K562 (cell line): ENCODE results near the gene RASGRP2. TPM values are rescaled to one million over a fixed set of nuclear protein-coding genes. Genes with fewer than 3 reads are reported as not detected.
A peak's percentile ranks its signal among the peaks of the same experiment; 100 is the strongest.

Experiments
- ATAC-seq: fragments of 200-7000 bp; cut with Tn5 transposase; 3 replicates; pipeline ENCODE4 v1.9.1; 2020; ENCODE audit warnings: moderate library complexity
- BruUV-seq: library from RNA; stranded (reverse); fragments of 400-500 nt; replicated peaks from 2 replicates; lab custom pipeline; 2021; lab: Mats Ljungman, UMichigan
- CTCF ChIA-PET: fragments of 300-600 bp; formaldehyde crosslinking; extraction: SDS; loops from one replicate; lab custom pipeline; 2021; ENCODE audit warnings: low intra/inter-chr PET ratio; lab: Yijun Ruan, JAX
- POLR2A ChIA-PET: fragments of 300-600, 350-650 bp; sonication (Branson Sonifier 250); formaldehyde crosslinking; extraction: SDS; loops from one replicate; lab custom pipeline; 2021; ENCODE audit warnings: antibody characterized with exemption, inconsistent platforms; lab: Yijun Ruan, JAX
- DNase-seq, 4 experiments: peaks; one replicate each; pipeline versions ENCODE4 v3.0.0 to v3.0.0-alpha.2; 2011 to 2018; ENCODE audit warnings: low spot score in 3 of 4, mixed read lengths in 3 of 4; ENCODE audit errors: extremely low read depth in 1 of 4
- FAIRE-seq: peaks from 2 replicates; lab custom pipeline; 2011; peaks lifted over from hg19 to GRCh38; lab: Jason Lieb, UNC
- H2AFZ ChIP-seq: 2 replicates; pipeline ENCODE4 v1.6.0; 2011; ENCODE audit warnings: low read depth, low read length, control low read depth, inconsistent platforms
- H3K27ac ChIP-seq: fragments of 200-600 bp; 3 replicates; pipeline ENCODE4 v1.8.0; 2011; ENCODE audit warnings: low read depth, mild to moderate bottlenecking, control low read depth, inconsistent platforms, low read length, moderate library complexity, mixed read lengths; ENCODE audit errors: extremely low read depth
- H3K27me3 ChIP-seq, 2 experiments: fragments of 300-600 bp in 1 of 2; 2 replicates in 1 of 2; 3 replicates in 1 of 2; pipeline versions ENCODE4 v1.6.0 to v1.8.0; 2011; ENCODE audit warnings: inconsistent platforms in 2 of 2, low read length in 2 of 2, mild to moderate bottlenecking in 1 of 2, mixed read lengths in 1 of 2, moderate library complexity in 1 of 2; ENCODE audit not compliant: control insufficient read depth in 2 of 2, insufficient read depth in 2 of 2
- H3K36me3 ChIP-seq: fragments of 300-600 bp; 3 replicates; pipeline ENCODE4 v1.8.0; 2011; ENCODE audit warnings: mild to moderate bottlenecking, low read length, inconsistent platforms; ENCODE audit not compliant: control insufficient read depth, insufficient read depth
- H3K4me1 ChIP-seq, 2 experiments: fragments of 200-600 bp in 1 of 2; replicated peaks in 1 of 2; 2 replicates in 1 of 2; 3 replicates in 1 of 2; pipeline versions ENCODE4 v1.5.1 to v1.8.0; 2011; ENCODE audit warnings: inconsistent platforms in 2 of 2, low read length in 2 of 2, mild to moderate bottlenecking in 1 of 2, mixed read lengths in 1 of 2, moderate library complexity in 1 of 2; ENCODE audit not compliant: control insufficient read depth in 2 of 2, insufficient read depth in 2 of 2
- H3K4me2 ChIP-seq: 2 replicates; pipeline ENCODE4 v1.6.1; 2011; ENCODE audit warnings: low read length, control low read depth, inconsistent platforms, mixed read lengths; ENCODE audit not compliant: insufficient read depth
- H3K4me3 ChIP-seq: fragments of 200-600 bp; sonication (generic), shearing (Covaris generic); 2 replicates; pipeline ENCODE4 v1.5.1; 2016; ENCODE audit warnings: control low read depth, inconsistent platforms
- H3K79me2 ChIP-seq: fragments of 200-600 bp; 3 replicates; pipeline ENCODE4 v1.8.0; 2011; ENCODE audit warnings: low read length, inconsistent platforms; ENCODE audit not compliant: control insufficient read depth, insufficient read depth
- H3K9ac ChIP-seq, 2 experiments: 2 replicates each; pipeline versions ENCODE4 v1.6.0 to v1.6.1; 2011; ENCODE audit warnings: low read depth in 2 of 2, low read length in 2 of 2, control low read depth in 1 of 2, inconsistent platforms in 1 of 2, mild to moderate bottlenecking in 1 of 2, mixed read lengths in 1 of 2; ENCODE audit not compliant: insufficient read depth in 1 of 2
- H3K9me1 ChIP-seq: one replicate; pipeline ENCODE4 v1.6.0; 2011; ENCODE audit warnings: inconsistent platforms, mild to moderate bottlenecking, low read length, moderate library complexity; ENCODE audit not compliant: control insufficient read depth, insufficient read depth
- H3K9me3 ChIP-seq: replicated peaks from 2 replicates; pipeline ENCODE4 v1.5.1; 2011; ENCODE audit warnings: low read depth, low read length, inconsistent platforms; ENCODE audit not compliant: control insufficient read depth, insufficient read depth
- H4K20me1 ChIP-seq: replicated peaks from 2 replicates; pipeline ENCODE4 v1.6.1; 2011; ENCODE audit warnings: low read length, inconsistent platforms, mixed read lengths; ENCODE audit not compliant: control insufficient read depth, insufficient read depth
- ATF1 ChIP-seq, 2 experiments: fragments of 450-650 bp in 1 of 2; IDR thresholded peaks; 2 replicates each; pipeline ENCODE4 v1.6.1; 2016; ENCODE audit warnings: missing compliant biosample characterization in 1 of 2, missing genetic modification characterization in 1 of 2
- WGBS: fragments of 100-300 bp; shearing (Covaris generic); methylation state at CpG from one replicate; pipeline ENCODE4 v1.1.6; 2016; ENCODE audit warnings: low coverage, mixed read lengths; ENCODE audit not compliant: insufficient coverage; ENCODE audit errors: missing lambda C conversion rate; 5-methylcytosine and 5-hydroxymethylcytosine counted together
- in situ Hi-C: fragments of 300-500 bp; cut with MboI; formaldehyde crosslinking; loops from 4 replicates; pipeline ENCODE4 v1.15.0; 2018; ENCODE audit warnings: inconsistent platforms, mixed read lengths
- intact Hi-C: fragments of 100-400 bp; cut with micrococcal nuclease; formaldehyde crosslinking; loops from 2 replicates; pipeline ENCODE4 v1.14.2; 2022
- polyA plus RNA-seq, 8 experiments: library from polyadenylated mRNA; depleted of rRNA in 4 of 8; stranded (reverse) in 5 of 8; unstranded in 3 of 8; fragments of >200 nt; fragmentation: Nextera tagmentation in 2 of 8; fragmentation: Illumina TruSeq in 1 of 8; extraction: Ambion mirVana in 2 of 8; extraction: Trizol in 1 of 8; gene quantifications; 2 replicates each; pipeline versions ENCODE4 v1.2.1 to v1.2.3, GENCODE V29; 2011 to 2014; ENCODE audit warnings: inconsistent platforms in 1 of 8, missing spikeins in 1 of 8
- total RNA-seq, 7 experiments: library from RNA; depleted of rRNA in 6 of 7; stranded (reverse); fragments of >200 nt in 6 of 7; fragmentation: Illumina TruSeq in 2 of 7; extraction: Trizol in 2 of 7; gene quantifications; 2 replicates each; pipeline versions ENCODE4 v1.2.1 to v1.2.3, GENCODE V29; 2011 to 2021; ENCODE audit warnings: low replicate concordance in 1 of 7
- TF ChIP-seq, protein P1 (sequence below), 2 experiments: fragments of 450-650 bp; formaldehyde crosslinking in 1 of 2; IDR thresholded peaks; 2 replicates each; pipeline versions ENCODE4 v1.4.0 to v1.6.1; 2014 to 2020; ENCODE audit warnings: mild to moderate bottlenecking in 2 of 2, borderline replicate concordance in 1 of 2, low read depth in 1 of 2

Gene RASGRP2
- total and polyA plus RNA-seq, 9 of the 15 experiments (the other 6 are each of a cell fraction or from before 2014, with no cell fraction given) = 0.87 to 22.7 (median 5.5) TPM

DNA sequence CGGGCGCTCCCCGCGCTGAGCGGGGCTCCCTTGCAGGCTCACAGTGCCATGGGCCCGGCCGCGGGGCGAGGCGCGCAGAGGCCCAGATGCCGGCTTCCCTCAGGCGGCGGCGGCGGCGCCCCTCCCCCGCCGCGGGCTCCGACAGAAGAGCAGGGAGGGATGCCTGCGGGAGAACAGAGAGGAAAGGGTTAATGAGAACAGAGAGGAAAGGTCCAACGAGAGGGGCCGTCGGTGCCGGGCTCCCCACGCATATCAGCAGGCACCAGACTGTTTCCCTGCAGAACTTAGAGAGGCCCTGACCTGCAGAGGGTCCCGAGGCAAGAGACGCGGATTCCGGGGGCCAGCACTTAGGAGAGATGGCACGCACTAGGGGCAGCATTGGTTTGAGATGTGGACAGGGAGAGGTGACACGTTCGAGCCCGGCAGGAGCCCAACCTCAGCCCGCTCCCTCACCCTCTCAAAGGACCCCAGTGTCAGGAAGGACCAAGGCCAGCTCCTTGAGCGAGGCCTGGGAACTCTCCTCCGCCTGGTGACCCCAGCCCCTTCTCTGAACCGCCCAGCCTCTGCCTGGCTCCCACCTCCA is 30.1 kb downstream of the RASGRP2 start:
- Histone ChIP-seq H3K4me2 (no peak overlapping the region), H3K9me3 (no peaks in the 10 kb centered on the region; the same call in 1 of the 2 replicates), H3K27me3 (peaks cover 33 to 54% of the 10 kb centered on the region in 2 experiments), H3K79me2 (no peaks in the 10 kb centered on the region), H4K20me1 (peaks cover 19% of the 10 kb centered on the region), H2AFZ (no peak overlapping the region), H3K9ac (no peak overlapping the region), H3K36me3 (no peaks in the 10 kb centered on the region), H3K27ac (no peak overlapping the region), H3K4me1 (peaks cover 12 to 41% of the 10 kb centered on the region in 2 experiments)
- in situ Hi-C loops = no loop called here
- WGBS = 4% methylated on average over 31 of the region's 39 CpGs
- no peak for ATAC-seq
- ChIA-PET POLR2A (interaction anchor here (0.9 to 1.1 kb wide), 3 partner anchors 8 to 15 kb away, joined by 3 read pairs; no protein-coding TSS in a partner anchor), CTCF (no interaction called here)
- FAIRE-seq = no peak
- DNase-seq = peak in 1 of 4 experiments; percentile 27
- TF ChIP-seq ATF1 (CRISPR knock-in tag; IDR thresholded peaks at IDR 0.05) (no peak), ATF1 (tag; IDR thresholded peaks at IDR 0.05) (no peak)
- TF ChIP-seq, protein P1, sequence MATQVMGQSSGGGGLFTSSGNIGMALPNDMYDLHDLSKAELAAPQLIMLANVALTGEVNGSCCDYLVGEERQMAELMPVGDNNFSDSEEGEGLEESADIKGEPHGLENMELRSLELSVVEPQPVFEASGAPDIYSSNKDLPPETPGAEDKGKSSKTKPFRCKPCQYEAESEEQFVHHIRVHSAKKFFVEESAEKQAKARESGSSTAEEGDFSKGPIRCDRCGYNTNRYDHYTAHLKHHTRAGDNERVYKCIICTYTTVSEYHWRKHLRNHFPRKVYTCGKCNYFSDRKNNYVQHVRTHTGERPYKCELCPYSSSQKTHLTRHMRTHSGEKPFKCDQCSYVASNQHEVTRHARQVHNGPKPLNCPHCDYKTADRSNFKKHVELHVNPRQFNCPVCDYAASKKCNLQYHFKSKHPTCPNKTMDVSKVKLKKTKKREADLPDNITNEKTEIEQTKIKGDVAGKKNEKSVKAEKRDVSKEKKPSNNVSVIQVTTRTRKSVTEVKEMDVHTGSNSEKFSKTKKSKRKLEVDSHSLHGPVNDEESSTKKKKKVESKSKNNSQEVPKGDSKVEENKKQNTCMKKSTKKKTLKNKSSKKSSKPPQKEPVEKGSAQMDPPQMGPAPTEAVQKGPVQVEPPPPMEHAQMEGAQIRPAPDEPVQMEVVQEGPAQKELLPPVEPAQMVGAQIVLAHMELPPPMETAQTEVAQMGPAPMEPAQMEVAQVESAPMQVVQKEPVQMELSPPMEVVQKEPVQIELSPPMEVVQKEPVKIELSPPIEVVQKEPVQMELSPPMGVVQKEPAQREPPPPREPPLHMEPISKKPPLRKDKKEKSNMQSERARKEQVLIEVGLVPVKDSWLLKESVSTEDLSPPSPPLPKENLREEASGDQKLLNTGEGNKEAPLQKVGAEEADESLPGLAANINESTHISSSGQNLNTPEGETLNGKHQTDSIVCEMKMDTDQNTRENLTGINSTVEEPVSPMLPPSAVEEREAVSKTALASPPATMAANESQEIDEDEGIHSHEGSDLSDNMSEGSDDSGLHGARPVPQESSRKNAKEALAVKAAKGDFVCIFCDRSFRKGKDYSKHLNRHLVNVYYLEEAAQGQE (IDR thresholded peaks at IDR 0.05; ENCODE audit: borderline replicate concordance) = peak; percentile 27; the same call in 1 of the 2 replicates
- TF ChIP-seq, protein P1 (CRISPR knock-in tag; IDR thresholded peaks at IDR 0.05; ENCODE audit: low read depth) = no peak
- TF ChIP-seq, all 486 proteins: peak for 1
- H3K9me1 ChIP-seq = no peaks in the 10 kb centered on the region
- intact Hi-C loops = no loop called here
- no peak overlapping the region for H3K4me3 ChIP-seq
- BruUV-seq = no TSS peak
